HG03108 (cell line): ENCODE data around the gene BMF.

Experiments
- ATAC-seq: cut with Tn5 transposase; IDR thresholded peaks from one replicate; pipeline ENCODE4 v1.9.1; 2021; ENCODE audit warnings: moderate library complexity; ENCODE audit not compliant: unreplicated experiment

Gene BMF

DNA sequence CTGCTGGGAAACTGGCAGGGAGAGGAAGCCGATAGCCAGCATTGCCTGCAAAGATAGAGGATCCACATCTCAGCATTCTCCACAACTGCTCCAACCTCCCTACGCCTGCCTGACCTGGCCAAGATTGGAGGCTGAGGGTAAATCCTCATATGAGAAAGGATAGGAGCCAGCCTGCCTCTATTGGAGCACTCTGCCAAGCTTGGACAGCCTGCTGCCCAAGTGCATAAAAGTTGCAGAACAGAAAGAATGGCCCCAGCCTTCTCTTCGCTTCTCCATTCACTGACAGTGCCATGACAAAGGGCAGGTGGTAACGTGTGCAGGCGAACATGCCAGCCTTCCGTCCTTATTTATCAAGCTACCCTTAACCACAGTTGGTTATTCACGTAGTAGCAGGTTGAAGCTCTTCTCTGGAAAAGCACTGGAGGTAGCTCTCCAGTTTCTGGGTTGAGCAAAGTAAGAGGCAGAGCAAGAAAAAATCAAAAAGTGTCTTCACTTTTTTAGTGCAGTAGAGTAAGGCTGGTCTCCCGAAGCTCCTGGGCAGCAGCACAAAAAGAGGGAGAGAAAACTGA is 4.3 kb downstream of the BMF start:
- ATAC-seq, result no peak

DNA sequence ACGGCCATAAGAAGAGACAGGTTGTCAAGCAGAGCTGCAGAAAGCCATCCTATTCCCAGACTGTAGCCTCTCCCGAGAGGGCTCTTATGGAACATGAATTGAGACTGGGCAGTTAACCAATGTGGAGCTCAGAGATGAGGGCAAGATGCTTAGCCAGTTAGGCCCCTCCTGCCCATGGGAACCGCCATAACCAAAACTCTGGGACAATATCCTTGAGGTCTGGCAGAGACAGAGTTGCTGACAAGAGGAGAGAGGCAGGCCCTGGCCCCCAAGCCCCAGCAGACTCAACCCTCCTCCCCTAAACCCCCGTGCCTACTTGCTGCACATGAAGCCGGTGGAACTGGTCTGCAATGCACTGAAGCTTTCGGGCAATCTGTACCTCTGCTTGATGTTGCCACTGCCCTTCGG is 4.8 kb downstream of the BMF start:
- no peak for ATAC-seq

DNA sequence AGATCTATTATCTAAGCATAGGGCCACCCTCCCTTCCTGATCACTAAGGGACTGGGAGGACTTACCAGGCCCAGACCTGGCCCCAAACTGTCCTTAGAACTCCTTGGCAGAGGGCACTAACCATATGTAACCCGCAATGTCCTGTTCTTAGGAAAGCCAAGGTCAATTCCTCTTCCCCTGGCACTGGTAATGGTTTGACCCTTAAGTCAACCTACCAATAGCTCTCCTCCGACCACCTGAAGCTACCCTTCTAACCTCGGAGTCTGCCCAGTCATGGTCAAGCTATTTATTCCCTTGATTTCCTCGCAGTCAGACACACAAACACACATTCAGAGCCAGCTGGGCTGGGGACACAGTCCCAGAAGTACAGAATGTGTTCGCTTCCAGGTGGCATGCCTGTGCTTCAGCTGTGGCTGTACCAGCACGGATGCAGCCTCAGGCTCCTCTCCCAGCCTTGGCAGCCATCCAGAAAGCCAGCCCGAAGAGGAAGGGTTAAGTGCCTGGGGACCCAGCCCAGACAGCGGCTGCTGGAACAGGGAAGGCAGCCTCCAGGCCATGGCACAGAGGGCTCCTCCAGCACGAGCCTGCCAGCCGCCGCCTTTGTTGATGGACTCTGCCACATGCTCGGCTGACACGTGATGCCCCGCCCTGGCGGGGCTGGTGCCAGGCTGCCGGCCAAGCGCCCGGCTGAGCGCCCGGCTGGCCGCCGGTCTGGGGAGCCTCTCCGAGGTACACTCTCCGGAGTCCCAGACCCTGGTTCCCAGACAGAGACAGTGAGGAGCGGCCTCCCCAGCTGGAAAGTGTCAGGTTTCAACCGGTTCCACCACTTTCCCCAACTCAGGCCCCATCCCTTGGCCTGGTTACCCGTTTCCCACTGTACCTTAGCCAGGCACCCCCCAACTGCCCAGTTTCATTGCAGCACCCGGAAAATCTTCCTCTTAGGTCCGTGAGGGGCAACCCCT is 5.5 kb downstream of the BMF start:
- ATAC-seq, result no peak

DNA sequence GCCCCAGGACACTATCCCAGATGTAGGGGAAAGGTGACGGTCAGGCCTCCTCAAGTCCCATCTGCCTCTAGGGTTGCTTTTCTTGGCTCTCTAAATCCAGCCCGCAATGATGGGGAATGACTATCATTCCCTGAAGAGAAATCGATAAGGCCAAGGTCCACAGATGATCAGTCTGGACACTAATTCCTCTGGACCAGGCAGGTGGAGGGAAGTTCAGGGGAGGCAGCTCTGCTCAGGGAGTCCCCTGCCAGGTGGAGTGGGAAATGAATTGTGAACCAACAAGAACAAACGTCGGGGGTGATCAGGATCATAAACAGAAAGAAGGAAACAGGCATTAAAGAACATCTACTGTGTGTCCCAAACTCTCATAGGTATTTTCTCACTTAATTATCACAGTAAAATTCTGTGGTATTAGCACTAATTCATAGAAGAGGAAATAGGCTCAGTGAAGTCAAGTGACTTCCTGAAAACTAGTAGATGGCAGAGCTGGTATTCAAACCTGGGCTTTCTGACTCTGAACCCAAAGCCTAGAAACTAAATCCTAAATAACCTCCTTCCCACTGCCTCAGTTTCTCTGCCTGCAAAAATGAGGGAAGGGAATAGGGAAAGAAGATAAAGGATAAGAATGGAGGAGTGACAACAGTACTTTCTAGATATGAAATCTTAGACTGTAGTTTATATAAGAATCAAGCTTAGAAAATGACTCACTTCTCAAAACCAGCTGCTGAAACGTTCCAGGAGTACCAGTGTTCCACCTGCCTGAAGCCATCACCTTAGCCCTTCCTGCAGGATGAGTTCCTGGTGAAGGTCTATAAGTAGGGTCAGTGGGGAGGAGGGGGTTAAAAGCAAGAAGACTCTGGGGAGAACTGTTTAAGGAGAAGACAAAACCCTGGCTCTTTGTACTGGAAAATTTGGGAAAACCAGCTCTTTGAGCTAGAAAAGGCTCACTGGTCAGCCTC is 7.5 kb downstream of the BMF start:
- no peak for ATAC-seq

DNA sequence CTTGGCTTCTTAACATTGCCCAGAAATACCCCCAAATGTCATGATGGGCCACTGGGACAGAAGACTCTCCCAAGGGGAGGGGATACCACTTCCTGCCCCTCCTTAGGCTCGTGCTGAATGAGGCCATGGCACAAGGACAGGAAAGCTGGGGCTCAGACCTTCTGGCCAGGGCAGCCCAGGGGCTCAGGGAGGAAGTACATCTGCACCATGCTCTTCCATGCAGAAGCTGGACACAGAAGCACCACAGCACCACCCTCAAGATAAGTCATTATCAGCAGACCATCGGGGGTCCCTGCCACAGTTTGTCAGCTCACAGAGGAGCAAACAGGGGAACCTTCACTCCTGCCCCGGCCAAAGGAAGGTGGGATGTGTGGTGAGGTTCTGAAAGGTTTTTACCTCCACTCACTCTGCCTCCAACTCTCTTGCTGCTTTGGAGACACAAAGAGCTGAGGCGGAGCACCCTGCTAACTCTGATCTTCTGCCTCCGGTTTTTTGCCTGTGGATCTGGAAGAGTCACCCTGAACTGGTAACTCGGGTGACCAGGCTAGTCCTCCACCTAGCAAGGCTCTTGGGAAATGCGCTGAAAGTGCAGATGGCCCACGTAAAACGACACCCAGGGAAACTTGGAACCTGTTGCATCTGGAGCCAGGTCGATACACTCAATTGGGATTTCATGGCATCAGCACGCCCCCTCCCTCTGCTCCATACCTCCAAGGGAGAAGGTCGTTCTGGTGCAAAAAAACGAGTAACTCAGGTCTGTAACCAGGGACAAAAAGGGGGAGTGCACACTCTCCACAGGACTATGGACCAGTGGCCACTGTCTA is 8.3 kb downstream of the BMF start:
- ATAC-seq, result no peak

DNA sequence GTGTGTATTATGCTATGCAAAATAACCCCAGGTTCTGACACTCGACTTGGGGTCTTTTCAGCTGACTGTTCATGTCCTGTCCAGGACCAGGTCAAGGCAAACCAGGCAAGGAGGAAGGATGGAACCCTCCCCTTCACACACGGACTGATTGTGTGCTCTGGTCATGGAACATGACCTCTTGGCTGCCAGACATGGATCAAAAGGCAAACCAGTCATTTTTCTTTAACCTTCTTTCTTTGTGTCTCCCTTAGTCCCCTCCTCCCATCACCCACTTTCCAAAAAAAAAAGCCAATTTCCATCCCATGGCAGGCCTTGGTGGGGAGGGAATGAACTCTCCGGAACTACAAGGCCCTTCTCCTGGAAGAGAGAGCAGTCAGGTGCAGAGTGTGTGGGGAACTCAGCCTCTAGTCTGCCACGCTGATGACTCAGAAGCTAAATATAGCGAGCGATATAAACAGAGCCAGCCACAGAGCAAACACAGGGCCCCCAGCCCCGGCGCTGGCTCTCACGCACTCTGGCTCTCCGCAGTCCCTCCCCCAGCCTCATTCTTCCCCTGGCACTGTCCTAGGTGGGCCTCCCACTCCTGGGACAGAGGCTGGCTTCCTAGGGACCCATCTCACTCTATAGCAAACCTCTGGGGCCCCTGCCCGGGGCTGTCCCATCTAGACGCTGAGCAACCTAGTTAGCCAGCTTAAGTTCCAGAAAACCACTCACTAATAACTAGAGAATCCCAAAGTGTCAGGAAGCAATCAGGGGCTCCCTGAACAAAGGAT is 10.0 kb downstream of the BMF start:
- peak; percentile 67 for ATAC-seq

DNA sequence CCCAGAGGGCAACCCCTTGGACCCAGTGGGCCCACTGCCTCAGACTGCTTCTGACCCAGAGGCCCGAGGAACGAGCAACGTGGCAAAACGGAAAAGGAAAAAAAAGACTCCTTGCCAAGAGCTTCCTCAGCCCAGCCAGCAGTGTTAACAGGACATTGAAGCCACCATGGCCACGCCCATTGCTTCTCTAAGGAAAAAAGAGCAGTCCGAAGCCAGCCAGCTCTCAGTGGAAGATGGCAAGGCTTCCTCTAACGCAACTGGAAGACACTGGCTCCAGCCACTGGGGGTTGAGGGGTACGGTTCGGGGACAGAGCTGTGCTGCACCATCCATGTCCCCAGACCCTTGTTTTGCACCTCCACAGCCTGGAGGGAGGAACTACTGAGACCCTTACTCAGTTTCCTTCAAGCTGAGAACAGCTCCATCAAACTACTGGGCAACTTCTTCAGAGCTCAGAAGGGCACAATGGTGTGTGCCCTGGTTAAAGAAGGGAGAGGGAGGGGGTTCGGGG is 10.7 kb downstream of the BMF start:
- no peak for ATAC-seq

DNA sequence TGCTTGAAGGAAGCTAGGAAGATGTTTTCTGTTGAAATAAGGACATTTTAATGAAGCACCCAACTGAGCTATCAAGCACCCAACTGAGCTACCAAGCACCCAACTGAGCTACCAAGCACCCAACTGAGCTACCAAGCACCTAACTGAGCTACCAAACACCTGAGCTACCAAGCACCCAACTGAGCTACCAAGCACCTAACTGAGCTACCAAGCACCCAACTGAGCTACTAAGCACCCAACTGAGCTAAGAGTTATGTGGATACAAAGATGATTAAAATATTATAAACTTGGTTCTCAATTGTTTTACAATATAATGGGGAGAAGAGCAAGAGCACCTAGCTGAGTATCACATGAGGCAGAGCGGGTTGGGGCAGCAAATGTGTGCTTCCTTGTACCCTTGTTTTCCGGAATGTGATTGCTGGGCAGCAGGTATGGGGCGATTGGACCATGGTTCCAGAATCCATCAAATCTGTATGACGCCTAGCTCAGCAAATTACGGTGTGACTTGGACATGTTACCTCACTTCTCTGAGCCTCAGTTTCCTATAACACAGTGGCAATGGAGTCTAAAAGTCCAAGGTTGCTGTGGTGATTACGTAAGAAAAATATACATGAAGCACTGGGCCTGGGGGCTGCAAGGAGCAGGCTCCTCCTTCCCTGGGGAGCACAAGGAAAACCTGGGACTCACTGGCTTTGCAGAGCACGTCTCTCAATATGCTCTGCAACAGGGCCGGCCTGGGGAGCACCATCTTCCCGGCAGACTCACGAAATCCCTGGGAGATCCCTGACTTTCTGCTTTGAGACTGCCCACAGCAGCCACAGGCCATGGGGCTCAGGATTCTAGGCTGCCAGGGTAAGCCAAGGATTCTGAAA is 11.3 kb downstream of the BMF start:
- ATAC-seq, result no peak

DNA sequence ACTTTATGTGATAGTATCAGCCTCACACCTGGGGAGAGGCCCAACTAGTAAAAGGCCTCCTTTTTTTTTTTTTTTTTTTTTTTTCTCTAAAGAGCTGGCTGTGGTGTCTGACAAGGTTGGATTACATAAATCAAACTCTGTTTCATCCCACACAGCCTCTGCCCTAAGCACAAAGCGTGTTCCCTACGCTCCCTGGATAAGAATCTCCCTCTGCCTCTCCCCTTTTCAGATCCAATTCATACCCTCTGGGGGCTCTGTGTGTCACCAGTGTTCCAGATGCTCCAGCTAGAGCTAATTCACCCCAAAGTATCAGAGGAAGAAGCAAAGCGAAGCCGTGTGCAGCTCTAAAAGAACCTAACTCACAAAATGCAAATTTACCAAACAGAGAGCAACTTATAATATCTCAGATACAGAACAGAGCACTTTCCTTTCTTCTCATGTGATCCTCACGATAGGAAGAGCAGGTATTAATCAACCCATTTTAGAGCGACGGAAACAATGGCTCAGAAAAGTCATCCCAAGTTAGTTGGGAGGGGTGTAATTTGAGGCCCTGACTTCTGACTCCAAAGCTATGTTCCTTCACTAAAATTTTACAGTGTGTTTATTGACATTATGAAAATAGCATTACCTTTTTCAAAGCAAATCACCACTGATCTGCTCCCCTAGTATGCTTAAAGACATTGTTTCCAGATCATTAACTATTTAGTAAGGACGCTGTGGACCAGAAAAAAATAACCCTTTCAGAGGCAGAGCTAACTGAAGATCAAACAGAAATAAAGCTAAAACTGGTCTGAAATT is 12.4 kb downstream of the BMF start:
- ATAC-seq, result no peak

DNA sequence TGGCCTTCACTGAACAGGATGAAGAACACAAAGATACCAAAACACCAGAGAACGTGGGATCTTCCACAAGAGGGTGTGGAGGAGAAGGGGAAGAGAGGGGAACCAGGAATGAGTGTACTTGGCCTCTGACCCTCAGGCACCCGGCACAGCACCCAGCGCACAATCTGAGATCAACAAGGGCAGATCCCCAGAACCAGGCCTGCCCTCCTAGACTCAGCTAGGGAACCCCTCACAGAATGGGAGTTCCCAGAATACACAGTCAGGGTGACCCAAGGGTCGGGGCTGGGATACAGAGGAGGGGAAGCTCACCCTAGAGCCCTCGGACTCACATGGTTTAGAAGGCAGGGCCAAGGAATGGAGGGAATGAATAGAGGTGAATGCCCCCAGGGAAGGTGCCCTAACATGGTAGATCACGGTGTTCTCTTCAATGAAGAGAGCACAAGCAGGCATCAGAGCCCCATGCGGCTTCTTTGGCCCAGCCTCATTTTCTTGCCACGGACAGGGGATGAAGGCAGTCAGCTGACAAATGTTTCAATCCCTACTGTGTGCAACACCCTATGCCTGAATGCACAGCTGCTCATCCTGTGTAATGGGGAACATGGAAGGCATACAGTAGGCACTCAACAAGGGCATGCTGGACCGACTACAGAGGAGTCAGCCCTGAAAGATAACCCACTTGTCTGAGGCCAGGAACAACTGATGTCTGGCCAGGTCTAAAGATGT is 13.1 kb downstream of the BMF start:
- ATAC-seq, result no peak

DNA sequence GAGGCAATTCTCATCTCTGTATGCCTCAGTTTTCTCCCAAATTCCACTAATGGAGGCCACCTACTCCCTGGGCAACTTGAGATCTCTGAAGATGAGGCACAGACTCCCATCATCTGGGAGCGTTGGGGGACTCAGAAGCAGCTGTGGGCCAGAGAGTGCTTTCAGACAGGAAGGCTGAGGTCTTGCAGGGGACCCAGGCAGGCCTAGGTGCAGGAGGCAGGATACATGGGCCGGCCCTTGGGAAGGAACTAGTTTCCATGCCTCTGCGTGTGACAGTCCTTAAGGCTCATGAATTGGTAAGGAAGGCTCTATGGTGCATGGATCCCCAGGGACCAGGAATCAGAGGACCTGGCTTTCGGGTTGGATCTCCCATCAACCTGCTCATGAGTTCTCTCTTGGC is 14.5 kb downstream of the BMF start:
- ATAC-seq, result no peak

DNA sequence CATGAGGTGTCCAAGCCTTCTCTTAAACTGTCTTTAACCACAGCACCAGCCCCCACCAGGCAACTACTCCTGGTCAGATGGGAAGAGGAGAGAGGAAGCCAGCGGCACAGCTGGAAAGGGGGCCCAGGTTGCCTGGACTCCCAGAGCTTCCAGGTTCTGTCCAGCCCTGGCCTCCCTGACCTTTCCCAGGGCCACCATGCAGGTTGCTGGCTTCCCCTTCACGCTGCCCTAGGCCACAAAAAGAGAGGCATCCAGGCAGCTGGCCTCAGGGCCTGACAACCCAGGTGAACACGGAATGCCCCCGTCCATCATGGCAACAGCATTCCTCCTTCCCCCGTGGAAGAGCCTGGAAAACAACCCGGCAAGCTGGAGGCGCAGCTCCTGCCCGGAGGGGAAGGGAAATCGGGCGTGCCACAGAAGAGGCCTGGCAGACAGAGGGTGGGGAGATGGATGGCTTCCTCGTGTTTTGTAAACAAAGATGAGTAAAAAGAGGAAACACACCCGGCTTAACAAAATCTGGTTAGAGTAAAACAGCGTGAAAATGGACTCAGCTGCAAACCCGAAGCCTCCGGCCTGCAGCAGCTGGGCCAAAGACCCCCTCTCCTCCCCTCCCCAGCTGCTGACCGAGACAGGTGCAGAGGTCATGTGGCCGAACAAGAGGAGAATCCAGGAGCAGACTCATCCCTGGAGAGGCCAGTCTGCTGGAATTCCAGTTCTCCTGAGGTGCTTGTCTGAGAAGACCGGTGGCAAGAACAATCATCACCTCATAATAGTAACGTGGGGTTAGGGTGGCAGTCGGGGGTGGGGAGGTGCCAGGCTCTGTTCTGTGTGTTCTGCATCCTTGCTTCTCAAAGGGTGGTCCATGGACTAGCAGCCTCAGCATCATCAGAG is 15.5 kb downstream of the BMF start:
- ATAC-seq, result no peak

DNA sequence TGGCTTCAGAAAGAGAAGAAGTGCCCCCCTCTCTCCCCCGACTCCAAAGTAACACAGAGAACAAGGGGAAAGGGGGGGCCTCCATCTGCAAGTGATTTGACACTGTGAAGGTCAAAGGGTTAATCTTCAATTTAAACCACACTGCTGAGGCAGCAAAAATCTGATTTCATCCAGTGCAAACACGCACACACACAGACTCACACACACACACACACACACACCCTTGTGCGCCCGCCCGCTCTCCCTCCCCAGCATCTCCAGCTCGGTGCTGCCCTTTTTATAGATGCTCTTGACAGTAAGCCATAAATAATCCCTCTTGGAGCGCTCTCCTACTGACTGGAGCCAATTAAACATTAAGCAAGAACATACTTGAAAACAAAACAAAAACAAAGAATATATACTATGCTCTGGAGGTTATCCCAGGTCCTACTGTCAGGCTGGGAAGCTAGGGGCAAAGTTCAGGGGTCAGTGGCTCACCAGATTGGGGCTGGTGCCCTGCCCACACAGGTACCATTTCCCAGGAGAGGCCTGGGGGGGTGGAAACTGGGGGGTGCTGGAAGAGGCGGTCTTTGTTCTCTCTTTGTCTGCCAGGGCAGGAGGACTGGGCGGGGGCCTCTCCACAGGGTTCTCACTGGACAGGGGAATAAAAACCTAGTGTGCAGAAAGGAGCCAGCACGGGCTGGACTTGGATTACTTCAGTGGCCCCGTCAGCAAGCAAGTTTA is 16.3 kb downstream of the BMF start:
- no peak for ATAC-seq

DNA sequence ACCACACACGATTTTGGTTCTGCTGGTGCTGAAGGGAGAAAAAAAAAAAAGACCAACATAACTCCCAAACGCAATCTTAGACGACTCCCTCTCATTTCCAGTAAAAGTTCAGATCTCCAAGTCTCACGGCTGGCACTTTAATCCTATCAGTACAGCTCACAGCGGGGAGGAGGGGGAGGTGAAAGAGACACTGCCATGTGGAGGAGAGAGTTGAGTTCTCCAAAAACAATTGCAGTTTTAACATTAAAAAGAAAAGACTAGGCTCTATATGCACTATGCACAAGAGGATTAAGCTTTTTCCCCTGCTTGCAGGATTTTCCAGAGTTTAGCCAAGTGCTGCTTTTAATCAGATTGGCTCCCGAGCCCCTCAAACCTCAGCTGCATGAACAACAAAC is 16.8 kb downstream of the BMF start:
- no peak for ATAC-seq

DNA sequence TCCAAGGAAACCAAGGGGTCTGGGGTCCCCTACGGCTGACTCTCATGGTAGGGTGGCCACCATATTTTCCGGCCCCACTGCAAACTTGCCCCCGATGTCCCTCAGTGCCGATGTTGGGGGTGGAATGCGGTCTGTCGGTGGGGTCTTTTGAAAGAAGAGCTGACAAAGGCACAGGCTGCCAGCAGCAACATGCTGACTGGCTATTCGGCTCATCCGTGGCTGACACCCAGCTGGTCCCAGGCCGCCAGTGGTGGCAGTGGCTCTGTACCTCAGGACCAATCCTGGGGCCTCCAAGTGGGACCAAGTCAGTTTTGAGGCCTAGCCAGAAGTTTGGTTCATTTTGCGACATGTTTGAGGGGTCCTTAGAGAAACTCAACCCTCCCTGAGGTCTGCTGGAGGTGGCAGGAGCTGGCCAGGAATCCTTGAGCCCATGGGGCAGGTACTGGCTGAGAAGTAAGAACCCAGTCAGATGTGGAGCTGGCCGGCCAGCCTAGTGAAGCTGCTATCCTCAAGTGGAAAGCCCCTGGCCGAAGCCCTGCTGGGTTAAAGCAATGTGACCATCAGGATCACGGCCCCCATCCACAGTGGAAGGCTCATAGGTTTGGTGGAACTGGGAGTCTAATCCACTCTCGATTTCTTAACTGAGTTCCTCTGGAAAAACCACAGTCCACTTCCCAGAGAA is 17.8 kb downstream of the BMF start:
- ATAC-seq, result no peak
